HepG2 (cell line): Measurements from ENCODE around the gene INHA. TPM values are rescaled to one million over a fixed set of nuclear protein-coding genes. Genes with fewer than 3 reads are reported as not detected.

Experiments
- ARID4A ChIP-seq: sonication (generic); formaldehyde crosslinking; IDR thresholded peaks from 2 replicates; pipeline ENCODE4 v1.5.0; 2020; ENCODE audit warnings: mild to moderate bottlenecking, missing genetic modification reagents, borderline replicate concordance
- ATF1 ChIP-seq: IDR thresholded peaks from 2 replicates; pipeline ENCODE4 v1.6.1; 2016; ENCODE audit warnings: mild to moderate bottlenecking, control low read depth
- ATRX ChIP-seq: sonication (generic); formaldehyde crosslinking; IDR thresholded peaks from 2 replicates; pipeline ENCODE4 v1.4.0; 2020; ENCODE audit warnings: missing genetic modification reagents, borderline replicate concordance
- CBFB ChIP-seq: sonication (generic); formaldehyde crosslinking; IDR thresholded peaks from 2 replicates; pipeline ENCODE4 v1.4.0; 2020; ENCODE audit warnings: missing genetic modification reagents
- HDAC2 ChIP-seq: sonication (generic); formaldehyde crosslinking; IDR thresholded peaks from 2 replicates; pipeline ENCODE4 v1.4.0; 2020; ENCODE audit warnings: missing genetic modification reagents
- HMGA1 ChIP-seq: sonication (generic); formaldehyde crosslinking; conservative IDR thresholded peaks from 2 replicates; pipeline ENCODE4 v1.4.0; 2020; ENCODE audit warnings: missing genetic modification reagents
- MED1 ChIP-seq: sonication (generic); formaldehyde crosslinking; IDR thresholded peaks from 2 replicates; pipeline ENCODE4 v1.4.0; 2020; ENCODE audit warnings: missing genetic modification reagents
- PAXIP1 ChIP-seq: sonication (generic); formaldehyde crosslinking; conservative IDR thresholded peaks from 2 replicates; pipeline ENCODE4 v1.4.0; 2020; ENCODE audit warnings: mild to moderate bottlenecking, missing genetic modification reagents, moderate library complexity
- PITX1 ChIP-seq: sonication (generic); formaldehyde crosslinking; IDR thresholded peaks from 2 replicates; pipeline ENCODE4 v1.5.1; 2020; ENCODE audit warnings: mild to moderate bottlenecking, missing genetic modification reagents
- RAD21 ChIP-seq: fragments of 450-650 bp; formaldehyde crosslinking; IDR thresholded peaks from 2 replicates; pipeline ENCODE4 v1.5.0; 2020; ENCODE audit warnings: mild to moderate bottlenecking
- RELA ChIP-seq: sonication (generic); formaldehyde crosslinking; IDR thresholded peaks from 2 replicates; pipeline ENCODE4 v1.4.0; 2020; ENCODE audit warnings: missing genetic modification reagents
- TEAD3 ChIP-seq: optimal IDR thresholded peaks from 2 replicates; pipeline ENCODE3; 2016; ENCODE audit warnings: borderline replicate concordance
- ZNF10 ChIP-seq: sonication (generic); formaldehyde crosslinking; IDR thresholded peaks from 2 replicates; pipeline ENCODE4 v1.4.0; 2020; ENCODE audit warnings: mild to moderate bottlenecking, low read depth, missing genetic modification reagents, borderline replicate concordance
- ZNF317 ChIP-seq: sonication (generic); formaldehyde crosslinking; IDR thresholded peaks from 2 replicates; pipeline ENCODE4 v1.5.0; 2020; ENCODE audit warnings: mild to moderate bottlenecking, missing genetic modification reagents
- ZNF362 ChIP-seq: sonication (generic); formaldehyde crosslinking; IDR thresholded peaks from 2 replicates; pipeline ENCODE4 v1.4.0; 2020; ENCODE audit warnings: missing genetic modification reagents, mild to moderate bottlenecking, borderline replicate concordance
- ZNF484 ChIP-seq: sonication (generic); formaldehyde crosslinking; IDR thresholded peaks from 2 replicates; pipeline ENCODE4 v1.5.1; 2020; ENCODE audit warnings: mild to moderate bottlenecking, low read depth, missing genetic modification reagents, borderline replicate concordance
- ZNF530 ChIP-seq: sonication (generic); formaldehyde crosslinking; IDR thresholded peaks from 2 replicates; pipeline ENCODE4 v1.5.0; 2020; ENCODE audit warnings: low read depth, mild to moderate bottlenecking, missing genetic modification reagents
- ZNF547 ChIP-seq: sonication (generic); formaldehyde crosslinking; IDR thresholded peaks from 2 replicates; pipeline ENCODE4 v1.5.1; 2020; ENCODE audit warnings: mild to moderate bottlenecking, missing genetic modification reagents
- ZNF652 ChIP-seq: IDR thresholded peaks from 2 replicates; pipeline ENCODE4 v1.6.1; 2016; ENCODE audit warnings: low read depth, borderline replicate concordance
- ZNF761 ChIP-seq: sonication (generic); formaldehyde crosslinking; conservative IDR thresholded peaks from 2 replicates; pipeline ENCODE4 v1.4.0; 2020; ENCODE audit warnings: mild to moderate bottlenecking, missing genetic modification reagents
- ZNF768 ChIP-seq: sonication (generic); formaldehyde crosslinking; IDR thresholded peaks from 2 replicates; pipeline ENCODE4 v1.4.0; 2020; ENCODE audit warnings: missing genetic modification reagents
- ZSCAN30 ChIP-seq: sonication (generic); formaldehyde crosslinking; IDR thresholded peaks from 2 replicates; pipeline ENCODE4 v1.5.0; 2020; ENCODE audit warnings: mild to moderate bottlenecking, missing genetic modification reagents
- polyA plus RNA-seq, 8 experiments: library from polyadenylated mRNA; depleted of rRNA in 3 of 8; stranded (reverse) in 7 of 8; unstranded in 1 of 8; fragments of >200 nt; fragmentation: Illumina TruSeq in 4 of 8; extraction: Trizol in 4 of 8; gene quantifications; 2 replicates each; pipeline versions ENCODE4 v1.2.1 to v1.2.3, GENCODE V29; 2011 to 2016; ENCODE audit warnings: low read depth in 4 of 8, missing spikeins in 1 of 8, mixed read lengths in 1 of 8; ENCODE audit not compliant: insufficient read depth in 1 of 8
- total RNA-seq, 5 experiments: library from RNA; depleted of rRNA; stranded (reverse); fragments of >200 nt; fragmentation: Illumina TruSeq; extraction: Trizol; gene quantifications; 2 replicates each; pipeline ENCODE4 v1.2.3, GENCODE V29; 2016; ENCODE audit warnings: low read depth in 1 of 5

INHA gene
- total and polyA plus RNA-seq, 2 of the 13 experiments (the other 11 are each of a cell fraction or from before 2014, with no cell fraction given) = 4.1 to 15.2 TPM

- TF ChIP-seq ATF1 (CRISPR knock-in tag) (peak; percentile 95), RAD21 (CRISPR knock-in tag) (peak; percentile 47; the same call in 1 of the 2 replicates), ZNF652 (CRISPR knock-in tag) (0 out of 2 replicates have a peak, but pooled peaks have one; percentile 10), ZNF547 (CRISPR knock-in tag) (peak; percentile 83; the same call in 1 of the 2 replicates), ZNF761 (0 out of 2 replicates have a peak, but pooled peaks have one; percentile 59), ZNF530 (CRISPR knock-in tag) (no peak), ARID4A (peak; percentile 99), HMGA1 (CRISPR knock-in tag) (no peak), PAXIP1 (CRISPR knock-in tag) (peak; percentile 82), RELA (no peak), PITX1 (CRISPR knock-in tag) (peak; percentile 79), TEAD3 (CRISPR knock-in tag) (peak; percentile 57), ZNF10 (CRISPR knock-in tag) (no peak), ZNF362 (peak; percentile 70; the same call in 1 of the 2 replicates), MED1 (CRISPR knock-in tag) (peak; percentile 68; the same call in 1 of the 2 replicates), ZNF484 (CRISPR knock-in tag) (no peak), ZSCAN30 (CRISPR knock-in tag) (0 out of 2 replicates have a peak, but pooled peaks have one; percentile 37), ZNF768 (peak; percentile 79), ZNF317 (CRISPR knock-in tag) (0 out of 2 replicates have a peak, but pooled peaks have one; percentile 54), ATRX (CRISPR knock-in tag) (no peak; the same call in 1 of the 2 replicates), CBFB (CRISPR knock-in tag) (peak; percentile 81; the same call in 1 of the 2 replicates), HDAC2 (CRISPR knock-in tag) (peak; percentile 76)
These were observed 25.6 kb downstream of the INHA start, which contains the start of gene STK11IP (continued) for GRCh38 chr2:219597552-219598307.
